HG02759 (cell line): Measurements from ENCODE around the gene APOL1.

Experiments used
- ATAC-seq: cut with Tn5 transposase; IDR thresholded peaks from one replicate; pipeline ENCODE4 v1.9.1; 2021; ENCODE audit warnings: mild to moderate bottlenecking, moderate library complexity; ENCODE audit not compliant: unreplicated experiment

Gene APOL1

GRCh38 chr22:36305813-36306212 lies 52.9 kb downstream of the APOL1 start:
- ATAC-seq: no peak

GRCh38 chr22:36306227-36306626 lies 53.3 kb downstream of the APOL1 start:
- ATAC-seq: no peak

GRCh38 chr22:36308880-36309279 lies 55.9 kb downstream of the APOL1 start:
- no peak for ATAC-seq

- ATAC-seq: no peak
Measured at GRCh38 chr22:36311386-36312085, 58.6 kb downstream of the APOL1 start.

- no peak for ATAC-seq
Measured at GRCh38 chr22:36315325-36315724, 62.4 kb downstream of the APOL1 start.

GRCh38 chr22:36316419-36316818 lies 63.5 kb downstream of the APOL1 start:
- no peak for ATAC-seq
